Activated CD4-positive, alpha-beta T cell treated with anti-CD3 and anti-CD28 coated beads for 48 hours (primary cell): ENCODE results near the gene HSD3B7.

Experiments used
- DNase-seq: peaks from one replicate; pipeline ENCODE4 v3.0.0-alpha.2; 2020

Gene HSD3B7

DNA sequence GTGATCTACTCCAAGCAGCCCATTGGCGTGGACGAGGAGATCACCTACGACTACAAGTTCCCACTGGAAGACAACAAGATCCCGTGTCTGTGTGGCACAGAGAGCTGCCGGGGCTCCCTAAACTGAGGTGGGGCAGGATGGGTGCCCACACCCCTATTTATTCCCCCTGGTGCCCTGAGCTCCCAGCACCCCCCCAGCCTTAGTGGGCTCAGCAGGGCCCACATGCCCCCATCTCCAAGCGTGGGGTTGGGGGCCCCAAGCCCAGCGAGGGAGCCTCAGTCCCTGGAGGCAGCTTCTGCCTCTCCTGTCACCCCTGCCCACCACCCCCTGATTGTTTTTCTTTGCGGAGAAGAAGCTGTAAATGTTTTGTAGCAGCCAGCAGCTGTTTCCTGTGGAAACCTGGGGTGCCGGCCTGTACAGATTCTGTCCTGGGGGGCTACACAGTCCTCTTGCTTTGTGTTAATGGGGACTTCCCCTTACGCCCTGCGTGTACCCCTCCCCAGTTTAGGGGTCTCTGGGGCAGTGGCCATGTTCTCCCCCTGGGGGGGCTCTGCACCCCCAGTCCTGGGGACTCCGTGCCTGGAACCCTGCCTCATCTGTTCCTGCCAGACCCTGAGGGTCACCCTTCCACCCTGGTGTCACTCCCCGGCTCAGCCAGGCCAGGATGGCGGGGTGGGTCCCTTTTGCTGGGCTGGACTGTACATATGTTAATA lies 953 bp upstream of the HSD3B7 start:
- DNase-seq = no peak

DNA sequence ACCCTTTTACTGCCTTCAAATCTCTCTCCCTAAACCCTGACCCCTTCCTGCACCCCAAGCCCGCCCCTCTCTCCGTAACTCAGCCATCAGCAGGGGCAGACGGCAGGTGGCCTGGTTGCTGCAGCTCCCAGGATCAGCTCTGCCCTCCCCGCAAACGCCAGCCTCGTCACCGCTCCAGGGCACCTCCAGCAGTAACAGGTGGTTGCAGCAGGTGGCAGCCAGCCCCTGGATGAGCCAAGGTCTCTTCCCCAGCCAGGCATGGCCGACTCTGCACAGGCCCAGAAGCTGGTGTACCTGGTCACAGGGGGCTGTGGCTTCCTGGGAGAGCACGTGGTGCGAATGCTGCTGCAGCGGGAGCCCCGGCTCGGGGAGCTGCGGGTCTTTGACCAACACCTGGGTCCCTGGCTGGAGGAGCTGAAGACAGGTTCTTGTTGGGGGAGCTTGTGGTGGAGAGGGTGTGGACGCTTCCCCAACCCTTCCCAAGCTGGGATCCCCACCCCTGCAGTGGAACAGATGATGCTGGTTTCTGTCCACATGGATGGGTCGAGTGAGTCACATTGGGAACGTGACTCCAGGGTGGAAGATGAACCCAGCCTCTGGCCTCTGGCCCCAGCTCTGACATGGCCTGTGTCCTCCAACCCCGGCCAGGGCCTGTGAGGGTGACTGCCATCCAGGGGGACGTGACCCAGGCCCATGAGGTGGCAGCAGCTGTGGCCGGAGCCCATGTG lies 558 bp downstream of the HSD3B7 start:
- no peak for DNase-seq

DNA sequence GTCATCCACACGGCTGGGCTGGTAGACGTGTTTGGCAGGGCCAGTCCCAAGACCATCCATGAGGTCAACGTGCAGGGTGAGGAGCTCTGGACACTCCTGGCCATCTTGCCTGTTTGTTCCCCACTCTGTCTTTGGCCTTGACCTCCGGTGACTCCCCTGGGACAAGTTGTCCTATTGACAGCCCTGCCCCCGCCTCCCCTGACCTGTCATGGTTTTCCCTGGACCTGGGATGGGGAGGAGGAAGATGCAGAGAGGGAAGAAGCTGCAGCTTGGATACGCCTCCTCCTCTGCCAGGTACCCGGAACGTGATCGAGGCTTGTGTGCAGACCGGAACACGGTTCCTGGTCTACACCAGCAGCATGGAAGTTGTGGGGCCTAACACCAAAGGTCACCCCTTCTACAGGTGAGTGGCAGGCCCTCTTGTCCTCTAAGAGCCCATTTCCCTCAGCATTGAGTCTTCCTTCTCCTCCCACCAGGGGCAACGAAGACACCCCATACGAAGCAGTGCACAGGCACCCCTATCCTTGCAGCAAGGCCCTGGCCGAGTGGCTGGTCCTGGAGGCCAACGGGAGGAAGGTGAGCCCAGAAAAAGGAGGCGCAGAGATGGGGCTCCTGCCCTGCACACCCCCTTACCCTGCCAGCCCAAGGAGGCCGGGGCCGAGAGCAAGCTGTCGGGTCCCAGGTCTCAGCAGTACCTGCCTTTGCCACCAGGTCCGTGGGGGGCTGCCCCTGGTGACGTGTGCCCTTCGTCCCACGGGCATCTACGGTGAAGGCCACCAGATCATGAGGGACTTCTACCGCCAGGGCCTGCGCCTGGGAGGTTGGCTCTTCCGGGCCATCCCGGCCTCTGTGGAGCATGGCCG lies 1.4 kb downstream of the HSD3B7 start:
- DNase-seq = no peak

DNA sequence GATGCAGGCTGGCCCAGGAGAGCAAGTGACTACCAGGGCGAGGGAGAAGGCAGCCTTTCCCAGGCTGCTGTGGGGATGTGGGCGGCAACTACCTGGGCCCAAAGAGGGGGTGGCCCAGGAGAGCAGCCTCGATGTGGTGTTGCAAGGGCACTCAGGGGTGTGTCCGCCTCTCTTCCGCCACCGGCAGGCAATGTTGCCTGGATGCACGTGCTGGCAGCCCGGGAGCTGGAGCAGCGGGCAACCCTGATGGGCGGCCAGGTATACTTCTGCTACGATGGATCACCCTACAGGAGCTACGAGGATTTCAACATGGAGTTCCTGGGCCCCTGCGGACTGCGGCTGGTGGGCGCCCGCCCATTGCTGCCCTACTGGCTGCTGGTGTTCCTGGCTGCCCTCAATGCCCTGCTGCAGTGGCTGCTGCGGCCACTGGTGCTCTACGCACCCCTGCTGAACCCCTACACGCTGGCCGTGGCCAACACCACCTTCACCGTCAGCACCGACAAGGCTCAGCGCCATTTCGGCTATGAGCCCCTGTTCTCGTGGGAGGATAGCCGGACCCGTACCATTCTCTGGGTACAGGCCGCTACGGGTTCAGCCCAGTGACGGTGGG lies 2.7 kb downstream of the HSD3B7 start:
- DNase-seq = no peak

DNA sequence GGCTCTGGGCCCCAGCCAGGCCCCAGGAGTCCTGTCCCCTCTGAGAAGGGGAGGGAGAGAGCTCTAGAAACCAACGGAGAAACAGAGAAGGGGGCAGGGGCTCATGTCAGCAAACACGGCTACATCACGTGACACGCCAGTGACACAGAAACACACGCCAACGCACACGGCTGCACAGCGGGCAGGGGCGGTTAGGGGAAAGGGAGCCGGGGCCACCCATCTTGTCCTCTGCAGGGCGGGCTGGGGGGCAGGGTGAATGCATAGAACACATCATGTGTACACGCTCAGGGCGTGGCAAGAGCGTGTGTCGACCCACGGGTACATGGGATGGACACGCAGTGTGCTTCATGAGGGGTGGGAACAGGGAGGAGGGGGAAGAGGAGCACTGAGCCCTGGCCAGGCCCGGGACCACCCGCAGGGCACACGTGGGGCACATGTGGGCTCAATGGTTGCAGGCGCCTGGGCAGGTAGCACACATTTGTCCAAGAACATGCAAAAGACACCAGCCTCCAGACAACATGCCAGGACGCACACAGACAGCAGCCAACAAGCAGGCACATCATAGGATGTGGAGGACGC lies 4.6 kb downstream of the HSD3B7 start:
- DNase-seq = no peak

DNA sequence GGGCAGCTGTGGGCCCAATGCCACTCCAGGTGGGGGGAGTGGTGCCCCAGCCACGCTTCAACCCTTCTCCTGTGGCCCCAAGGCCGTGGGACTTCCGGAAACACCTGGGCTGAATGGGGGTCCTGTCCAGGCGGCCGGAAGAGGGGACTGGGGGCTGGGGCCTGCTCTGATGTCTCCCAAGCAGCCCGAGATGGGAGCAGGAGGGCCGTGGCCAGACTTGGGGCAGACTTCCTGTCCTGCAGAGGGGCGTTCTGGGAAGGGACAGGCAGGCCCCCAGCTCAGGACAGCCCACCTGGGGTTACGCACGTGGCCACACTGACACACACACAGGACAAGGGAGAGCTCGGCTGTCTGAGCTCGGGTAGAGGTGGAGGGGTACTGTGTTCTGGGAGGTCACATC lies 5.1 kb downstream of the HSD3B7 start:
- no peak for DNase-seq

DNA sequence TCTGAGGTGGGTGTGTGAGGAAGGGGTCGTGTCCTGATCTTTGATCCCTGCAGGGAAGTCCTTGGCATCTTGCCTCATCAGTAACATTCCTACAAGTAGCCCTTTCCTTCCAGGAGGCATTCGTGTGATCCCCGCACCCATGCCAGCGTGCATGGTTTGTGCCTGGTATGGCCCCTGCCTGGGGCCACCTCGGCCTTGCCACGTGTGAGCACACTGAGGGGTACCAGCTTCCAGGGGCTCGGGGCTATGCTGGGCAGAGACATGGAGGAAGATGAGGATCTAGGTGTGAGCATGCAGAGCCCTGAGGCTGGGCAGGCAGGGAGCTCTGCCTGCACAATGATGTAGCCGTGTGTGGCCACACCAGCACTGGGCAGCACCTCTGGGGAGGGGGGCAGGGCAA lies 6.0 kb downstream of the HSD3B7 start:
- no peak for DNase-seq

DNA sequence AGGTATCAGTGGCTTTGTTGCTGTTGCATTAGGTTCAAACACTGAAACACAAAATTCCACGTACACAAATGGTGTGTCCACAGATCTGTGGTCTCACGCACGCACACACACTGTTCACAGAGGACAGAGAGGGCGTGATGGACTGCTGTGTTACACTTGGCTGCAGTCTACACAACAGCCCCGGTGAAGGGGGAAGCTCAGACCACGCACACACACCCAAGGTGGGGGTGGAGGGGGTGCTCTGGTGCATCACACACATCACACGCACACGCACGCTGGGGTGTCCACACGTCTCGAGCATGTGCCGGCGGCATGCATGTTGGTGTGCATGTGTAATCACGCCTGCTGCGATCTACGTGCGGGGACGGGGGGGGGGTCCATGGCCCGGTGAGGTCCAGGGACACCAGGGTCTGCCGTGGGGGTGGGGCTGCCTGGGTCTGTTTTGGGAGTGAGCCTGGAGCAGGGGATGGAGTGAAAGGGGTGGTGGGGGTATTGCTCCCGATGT lies 7.3 kb downstream of the HSD3B7 start:
- no peak for DNase-seq

DNA sequence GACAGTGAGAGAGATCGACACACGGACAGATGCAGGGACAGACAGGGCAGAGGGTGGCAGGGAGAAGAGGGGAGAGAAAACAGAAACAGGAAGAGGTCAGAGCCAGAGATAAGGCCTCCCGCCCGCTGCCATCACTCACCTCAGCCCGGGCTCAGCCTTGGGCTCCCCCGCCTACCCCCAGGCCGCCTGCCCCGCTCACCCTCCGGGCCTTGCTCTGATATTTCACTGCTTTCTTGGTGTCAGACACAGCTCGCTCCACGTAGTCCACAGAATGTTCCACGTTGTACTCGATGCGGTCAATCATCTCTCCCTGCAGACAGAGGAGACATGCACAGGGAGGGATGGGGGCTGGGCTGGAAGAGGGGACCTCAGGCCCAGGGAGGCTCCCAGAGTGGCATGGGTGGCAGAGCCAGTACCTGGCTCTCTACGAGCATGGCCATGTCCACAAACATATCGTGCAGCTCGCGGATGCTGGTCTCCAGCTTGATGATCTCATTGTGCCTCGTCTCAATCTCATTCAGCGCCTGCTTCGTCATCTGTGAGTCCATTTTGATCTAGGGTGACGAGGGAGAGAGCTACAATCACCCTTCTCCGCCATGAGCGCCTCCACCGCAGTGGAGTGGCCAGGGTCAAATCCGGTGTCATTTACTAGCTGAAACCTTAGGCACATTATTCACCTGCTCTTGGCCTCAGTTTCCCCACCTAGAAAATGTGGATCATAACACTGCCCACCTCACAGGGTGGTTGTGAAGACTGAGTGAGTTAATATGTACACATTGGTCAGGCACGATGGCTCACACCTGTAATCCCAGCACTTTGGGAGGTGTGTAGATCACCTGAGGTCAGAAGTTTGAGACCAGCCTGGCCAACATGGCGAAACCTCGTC lies 8.2 kb downstream of the HSD3B7 start:
- DNase-seq = no peak

DNA sequence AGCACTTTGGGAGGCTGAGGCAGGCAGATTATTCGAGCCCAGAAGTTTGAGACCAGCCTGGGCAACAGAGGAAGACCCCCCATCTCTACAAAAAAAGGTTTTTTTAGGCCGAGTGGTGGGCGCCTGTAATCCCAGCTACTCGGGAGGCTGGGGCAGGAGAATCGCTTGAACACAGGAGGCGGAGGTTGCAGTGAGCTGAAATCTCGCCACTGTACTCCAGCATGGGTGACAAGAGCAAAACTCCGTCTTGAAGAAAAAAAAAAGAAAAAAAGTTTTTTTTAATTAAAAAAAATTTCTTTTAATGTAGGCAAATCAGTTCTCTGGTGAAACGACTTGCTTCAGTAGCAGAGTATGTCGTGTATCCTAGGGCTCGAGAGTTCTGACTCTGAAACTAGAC lies 10.9 kb downstream of the HSD3B7 start:
- DNase-seq = no peak

DNA sequence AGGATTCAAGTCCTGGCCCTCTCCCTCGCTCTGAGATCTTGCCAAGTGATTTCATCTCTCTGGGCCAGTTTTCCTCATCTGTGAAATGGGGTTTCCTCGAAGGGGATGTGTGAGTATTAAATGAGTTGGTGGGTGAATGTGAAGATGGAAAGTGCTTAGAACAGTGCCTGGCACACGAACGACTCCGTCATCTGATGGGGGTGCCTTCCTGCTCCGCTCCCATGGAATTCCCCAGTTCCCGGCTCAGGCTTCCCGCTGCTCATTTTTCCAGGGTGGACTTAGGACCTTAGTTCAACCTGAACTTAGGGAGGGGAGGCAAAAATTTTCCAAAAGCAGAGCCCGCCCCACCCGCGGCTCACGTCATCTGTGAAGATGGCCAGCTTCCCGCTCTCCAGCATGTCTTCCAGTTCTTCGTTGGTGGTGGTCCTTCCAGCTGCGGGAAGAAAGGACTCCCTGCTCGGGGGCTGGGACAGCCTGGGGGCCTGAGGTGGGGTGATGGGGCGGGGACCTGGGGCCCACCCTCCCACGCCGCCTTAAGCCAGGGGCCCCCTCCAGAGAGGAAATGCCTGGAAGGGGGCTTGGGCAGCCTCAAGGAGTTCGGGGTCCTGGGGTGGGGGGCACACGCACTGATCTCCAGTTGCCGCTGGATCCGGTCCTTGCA lies 11.4 kb downstream of the HSD3B7 start:
- DNase-seq = no peak

DNA sequence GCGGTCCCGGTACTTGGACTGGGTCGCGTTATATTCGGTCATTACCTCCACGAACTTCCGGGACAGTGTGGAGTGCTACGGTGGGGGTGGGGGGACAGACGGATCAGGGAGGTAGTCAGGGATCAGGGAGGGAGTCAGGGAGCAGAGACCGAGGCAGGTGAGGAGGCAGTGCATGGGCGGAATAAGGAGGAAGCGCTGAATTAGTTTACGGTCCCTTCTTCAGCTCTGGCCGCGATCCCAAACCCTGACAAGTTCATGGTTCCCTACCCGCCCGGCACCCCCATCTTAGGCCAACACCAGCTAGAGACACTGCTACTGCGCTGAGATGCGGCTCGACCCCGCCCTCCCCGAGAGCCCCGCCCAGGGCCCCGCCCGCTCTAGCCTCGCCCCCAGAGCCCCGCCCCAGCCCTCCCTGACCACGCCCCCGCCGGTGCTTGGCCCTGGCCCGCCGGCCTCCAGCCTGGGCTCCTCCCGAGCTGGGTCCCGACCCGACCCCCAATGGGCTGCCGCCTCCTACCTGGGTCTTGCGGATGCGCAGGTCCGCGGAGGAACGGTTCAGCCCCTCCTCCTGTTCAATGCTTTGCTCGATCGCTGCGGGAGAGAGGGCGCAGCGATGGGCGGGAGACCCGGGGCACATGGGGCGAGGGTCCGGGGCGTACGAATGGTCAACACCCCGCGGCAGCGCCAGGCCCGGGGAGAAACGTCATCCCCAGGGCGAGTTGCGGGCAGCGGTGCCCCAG lies 12.1 kb downstream of the HSD3B7 start:
- DNase-seq = peak; percentile 86

DNA sequence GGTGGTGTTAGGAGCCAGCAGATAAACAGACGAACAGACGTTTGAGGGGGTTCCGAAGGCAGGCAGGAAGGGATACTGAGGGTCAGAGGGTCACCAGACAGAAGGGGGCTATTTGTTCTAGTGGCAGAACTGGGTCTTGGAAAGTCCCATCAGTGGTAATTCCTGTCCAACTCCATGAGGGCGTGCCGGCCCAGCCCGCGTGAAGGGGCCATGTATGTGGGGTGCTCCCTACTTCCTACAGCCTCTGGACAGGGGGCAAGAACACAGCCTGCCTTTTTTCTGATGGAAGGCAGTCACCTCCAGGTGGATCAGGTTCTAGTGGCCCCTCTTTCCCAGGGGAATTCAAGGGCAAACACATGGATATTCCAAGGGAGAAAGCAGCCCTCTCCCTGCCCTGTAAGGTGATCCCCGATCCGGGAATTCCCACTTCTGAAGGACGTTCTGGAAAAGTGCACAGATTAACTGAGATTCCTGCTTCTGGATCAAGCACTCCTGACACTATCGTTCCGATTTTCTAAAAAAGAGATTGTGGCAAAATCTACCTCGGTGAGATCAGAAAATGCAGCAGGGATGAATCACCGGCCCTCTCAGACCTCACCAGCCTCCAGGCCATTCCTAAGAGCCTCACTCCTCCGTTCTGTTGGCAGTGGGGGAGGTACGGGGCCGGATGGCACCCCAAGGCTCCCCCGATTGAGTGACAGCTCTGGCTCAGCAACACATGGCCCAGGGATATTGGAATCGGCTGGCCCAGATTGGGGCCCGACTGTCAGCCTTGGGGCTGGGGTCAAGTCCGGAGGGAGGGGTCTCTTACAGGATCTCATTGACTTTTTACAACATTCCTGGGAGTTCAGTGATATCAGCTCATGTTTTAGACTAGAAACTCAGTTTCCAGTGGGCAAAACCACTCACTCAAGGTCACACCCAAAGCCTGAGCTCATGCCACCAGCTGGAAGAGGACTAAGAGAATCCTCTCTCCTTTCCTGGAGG lies 13.0 kb downstream of the HSD3B7 start:
- no peak for DNase-seq

DNA sequence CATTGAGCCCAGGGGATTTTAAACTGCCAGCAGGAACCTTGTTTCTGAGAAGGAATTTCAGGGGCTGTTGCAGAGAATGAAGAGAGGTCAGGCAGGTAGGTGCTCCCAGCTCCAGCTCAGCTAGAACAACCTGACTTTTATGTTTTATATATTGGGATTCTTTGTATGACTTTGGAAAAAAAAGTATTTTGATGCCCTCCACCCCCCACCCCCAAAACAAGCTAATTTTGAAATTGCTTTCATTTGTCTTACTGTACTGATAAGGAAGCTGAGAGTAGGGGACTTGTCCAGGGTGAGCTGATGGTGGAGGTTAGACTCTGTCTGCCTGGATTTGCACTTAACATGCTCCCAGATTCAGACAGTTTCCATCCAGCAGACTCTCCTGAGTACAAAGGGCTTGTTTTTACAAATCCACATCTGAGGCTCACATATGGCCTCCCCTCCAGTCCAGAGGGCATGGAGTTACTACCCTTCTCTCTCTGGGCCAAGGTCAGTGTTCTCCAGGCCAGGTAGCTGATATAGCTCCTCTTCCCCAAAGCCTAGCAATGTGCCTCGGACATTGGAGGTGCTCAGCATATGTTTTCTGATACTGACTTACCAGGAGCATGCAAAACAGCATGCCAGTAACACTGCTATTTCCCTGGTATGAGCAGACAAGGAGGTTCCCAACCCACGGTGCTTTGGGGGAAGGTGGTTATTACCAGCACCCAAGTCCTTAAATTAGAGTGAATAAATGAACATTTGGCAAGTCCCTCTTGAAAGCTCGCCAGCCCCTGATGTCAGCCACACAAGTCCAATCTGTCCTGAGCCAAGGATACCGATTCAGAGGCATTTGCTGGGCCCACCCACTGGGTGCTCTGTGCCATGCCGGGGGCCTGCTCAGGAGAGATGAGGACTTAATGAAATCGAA lies 14.1 kb downstream of the HSD3B7 start:
- no peak for DNase-seq

DNA sequence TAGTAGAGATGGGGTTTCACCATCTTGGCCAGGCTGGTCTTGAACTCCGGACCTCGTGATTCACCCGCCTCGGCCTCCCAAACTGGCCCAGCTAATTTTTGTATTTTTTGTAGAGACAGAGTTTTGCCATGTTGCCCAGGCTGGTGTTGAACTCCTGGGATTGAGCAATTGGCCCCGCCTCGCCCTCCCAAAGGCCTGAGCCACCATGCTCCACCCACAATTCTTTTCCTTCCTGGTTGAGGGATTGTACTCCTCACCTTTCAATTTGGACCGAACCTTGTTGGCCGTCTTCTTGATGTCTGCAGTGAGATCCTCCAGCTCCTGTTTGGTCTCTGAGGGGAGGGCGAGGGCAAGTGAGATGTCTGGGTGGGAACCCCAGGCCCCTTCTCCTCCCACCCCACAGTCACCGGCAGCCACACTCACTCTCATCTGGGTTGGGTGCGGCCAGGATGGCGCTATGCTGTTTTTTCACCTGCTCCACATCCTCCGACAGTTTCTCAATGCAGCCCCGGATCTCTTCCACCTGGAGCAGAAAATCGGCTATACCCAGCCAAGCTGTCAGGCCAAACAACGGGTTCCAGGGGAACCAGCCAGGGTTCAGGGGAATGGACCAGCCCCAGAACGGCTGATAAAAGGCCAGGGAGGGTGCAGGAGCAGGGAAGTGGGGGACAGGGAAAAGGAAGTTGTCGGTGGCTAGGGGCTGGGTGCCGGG lies 15.8 kb downstream of the HSD3B7 start:
- DNase-seq = no peak

DNA sequence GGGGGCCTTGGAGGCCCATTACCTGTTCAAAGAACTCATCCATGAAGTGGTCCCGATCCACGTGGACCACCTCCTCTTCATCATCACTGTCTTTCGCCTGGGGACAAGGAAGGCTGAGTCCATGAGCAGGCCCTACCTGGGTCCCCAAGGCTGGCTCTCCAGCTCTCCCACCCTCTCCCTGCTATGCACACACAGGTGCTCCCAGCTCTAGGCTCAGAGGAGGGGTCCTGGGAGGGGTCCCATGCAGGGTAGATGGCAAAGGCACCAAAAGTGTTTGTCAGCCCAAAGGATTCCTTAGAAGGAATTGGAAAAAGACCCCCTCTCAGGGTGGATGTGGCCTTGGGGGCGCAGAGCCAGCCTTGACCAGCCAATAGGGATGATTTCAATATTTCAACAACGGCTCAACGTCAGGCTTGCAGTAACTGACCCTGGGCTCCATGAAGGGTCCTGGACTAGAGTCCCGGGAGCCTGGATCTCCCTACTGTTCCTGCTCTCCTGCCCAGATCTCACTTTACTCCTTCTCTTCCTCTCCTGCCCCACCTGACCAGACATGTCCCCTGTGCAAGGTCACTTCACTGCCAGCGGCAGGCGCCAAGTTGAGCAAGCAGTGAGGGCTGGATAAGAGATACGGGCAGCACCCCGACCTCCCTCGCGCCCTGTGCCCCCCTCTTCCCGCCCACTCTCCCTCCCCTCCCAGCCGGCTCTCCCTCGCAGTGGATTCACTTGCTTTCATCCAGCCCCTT lies 16.7 kb downstream of the HSD3B7 start:
- DNase-seq = no peak
